ENCODE data around the gene TUT1. TPM values are rescaled to one million over a fixed set of nuclear protein-coding genes. Genes with fewer than 3 reads are reported as not detected.
A peak's percentile ranks its signal among the peaks of the same experiment; 100 is the strongest.

The TUT1 gene
- total RNA-seq, 1 experiment from 2014 or later, result 20.7 TPM

DNA sequence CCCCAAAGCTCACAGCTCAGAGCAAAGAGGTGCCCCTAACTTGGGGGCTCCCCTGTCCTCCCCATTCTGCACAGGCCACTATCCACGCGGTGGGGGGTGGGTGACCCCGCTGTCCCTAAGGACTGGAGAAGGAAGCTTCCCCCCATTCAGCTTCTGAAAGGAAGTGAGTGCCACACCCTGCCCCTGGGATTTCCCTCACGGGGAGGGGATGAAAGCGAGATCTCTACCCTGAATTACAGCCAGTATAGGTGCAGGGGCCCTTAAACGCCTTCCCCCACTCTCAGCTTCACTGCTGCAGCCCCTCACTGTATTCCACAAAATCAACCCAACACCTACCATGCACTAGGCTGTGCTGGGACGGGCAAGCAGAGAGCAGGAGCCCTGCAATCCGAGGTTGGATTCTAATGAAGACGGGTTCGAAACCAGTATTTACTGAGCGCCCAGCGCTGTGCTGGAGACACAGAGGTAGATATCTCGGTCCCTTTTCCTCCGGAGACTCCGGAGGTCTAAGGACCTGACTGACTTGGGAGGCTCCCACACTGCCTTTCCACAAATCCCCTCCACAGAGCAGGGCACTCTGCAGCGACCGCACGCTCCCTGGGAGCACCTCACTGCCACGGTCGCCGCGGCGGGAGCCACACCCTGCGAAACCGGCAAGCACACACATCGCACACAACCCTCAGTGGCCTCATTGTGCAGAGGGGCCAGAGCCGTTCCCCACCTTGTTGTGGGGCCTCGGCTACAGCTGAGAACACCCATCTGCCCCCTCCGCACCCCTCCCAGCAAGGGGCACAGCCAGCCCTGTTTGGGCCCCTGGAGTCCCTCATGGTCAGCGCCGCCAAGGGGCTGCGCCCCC is 46.5 kb downstream of the TUT1 start:
- peaks cover 2% of the 10 kb centered on the region for H4K20me1 ChIP-seq (ENCODE audit: control insufficient read depth, insufficient read depth, insufficient read length)
- H2BK12ac ChIP-seq (ENCODE audit: insufficient read length, low read depth, low read length), result no peak overlapping the region
- H2AFZ ChIP-seq (ENCODE audit: low read length), result no peak overlapping the region
- H2BK120ac ChIP-seq (ENCODE audit: low read depth, low read length, poor library complexity, severe bottlenecking), result no peak overlapping the region
- H4K5ac ChIP-seq (ENCODE audit: insufficient read length, low read depth, low read length), result no peak overlapping the region
- H2BK15ac ChIP-seq (ENCODE audit: low read depth, low read length), result no peak overlapping the region
- no peaks in the 10 kb centered on the region for H3K9me3 ChIP-seq (ENCODE audit: control insufficient read depth, low read depth, low read length)
- Mint-ChIP-seq H3K4me3 (peak overlapping the region; percentile 81 to 92), H3K27ac (peak overlapping the region in 1 of 3 experiments; percentile 49; a peak in 1 of 7 replicates), H3K4me1 (peaks cover 35 to 59% of the 10 kb centered on the region in 2 experiments), H3K36me3 (ENCODE audit: insufficient read depth in 1 of 3, low read depth in 3 of 3) (no peaks in the 10 kb centered on the region; a peak in 1 of 7 replicates), H3K9me3 (no peaks in the 10 kb centered on the region; a peak in 2 of 5 replicates), H3K27me3 (ENCODE audit: low read depth) (peaks cover 80% of the 10 kb centered on the region)
- no peak for DNase-seq
- no CpG with 5 or more reads among the region's 32 CpGs for WGBS (ENCODE audit: extremely low coverage, insufficient read length, low lambda C conversion rate)
- peak overlapping the region; percentile 66 for H3K4me2 ChIP-seq (ENCODE audit: insufficient read depth, insufficient read length, low read length)
- H3K4me1 ChIP-seq (ENCODE audit: insufficient read depth, low read length), result no peaks in the 10 kb centered on the region; the same call in 1 of the 2 replicates
- no peak overlapping the region for H4K8ac ChIP-seq (replicated peaks; ENCODE audit: insufficient read length, low read depth, low read length)
- no peak overlapping the region for H3K56ac ChIP-seq (ENCODE audit: insufficient read length, low read depth, low read length)
- H3K79me2 ChIP-seq (ENCODE audit: insufficient read depth, low read length), result no peaks in the 10 kb centered on the region
- TF ChIP-seq, protein P1, sequence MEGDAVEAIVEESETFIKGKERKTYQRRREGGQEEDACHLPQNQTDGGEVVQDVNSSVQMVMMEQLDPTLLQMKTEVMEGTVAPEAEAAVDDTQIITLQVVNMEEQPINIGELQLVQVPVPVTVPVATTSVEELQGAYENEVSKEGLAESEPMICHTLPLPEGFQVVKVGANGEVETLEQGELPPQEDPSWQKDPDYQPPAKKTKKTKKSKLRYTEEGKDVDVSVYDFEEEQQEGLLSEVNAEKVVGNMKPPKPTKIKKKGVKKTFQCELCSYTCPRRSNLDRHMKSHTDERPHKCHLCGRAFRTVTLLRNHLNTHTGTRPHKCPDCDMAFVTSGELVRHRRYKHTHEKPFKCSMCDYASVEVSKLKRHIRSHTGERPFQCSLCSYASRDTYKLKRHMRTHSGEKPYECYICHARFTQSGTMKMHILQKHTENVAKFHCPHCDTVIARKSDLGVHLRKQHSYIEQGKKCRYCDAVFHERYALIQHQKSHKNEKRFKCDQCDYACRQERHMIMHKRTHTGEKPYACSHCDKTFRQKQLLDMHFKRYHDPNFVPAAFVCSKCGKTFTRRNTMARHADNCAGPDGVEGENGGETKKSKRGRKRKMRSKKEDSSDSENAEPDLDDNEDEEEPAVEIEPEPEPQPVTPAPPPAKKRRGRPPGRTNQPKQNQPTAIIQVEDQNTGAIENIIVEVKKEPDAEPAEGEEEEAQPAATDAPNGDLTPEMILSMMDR (conservative IDR thresholded peaks at IDR 0.05), result no peak
- H3K79me1 ChIP-seq (ENCODE audit: insufficient read depth, low read depth, low read length, poor library complexity, severe bottlenecking), result no peaks in the 10 kb centered on the region
- H3K23me2 ChIP-seq (ENCODE audit: insufficient read length, low read depth, low read length, poor library complexity, severe bottlenecking), result peaks cover 26% of the 10 kb centered on the region
- no peak overlapping the region for H4K91ac ChIP-seq (ENCODE audit: insufficient read length, low read depth, low read length)
- H3K27me3 ChIP-seq (ENCODE audit: insufficient read depth, low read length), result peaks cover 53% of the 10 kb centered on the region
- H2BK20ac ChIP-seq (ENCODE audit: low read depth, low read length, poor library complexity, severe bottlenecking), result no peak overlapping the region
- no peak overlapping the region for H3K23ac ChIP-seq (ENCODE audit: insufficient read length, low read depth, low read length)
- H3K4ac ChIP-seq (ENCODE audit: low read depth, low read length), result no peak overlapping the region
- H2AK5ac ChIP-seq (ENCODE audit: insufficient read length, low read length), result no peak overlapping the region
- H2BK5ac ChIP-seq (ENCODE audit: insufficient read length, low read length), result no peak overlapping the region
- H3K27ac ChIP-seq (ENCODE audit: insufficient read length, low read depth, low read length), result no peak overlapping the region
- peak overlapping the region; percentile 33; the same call in 1 of the 2 replicates for H3K14ac ChIP-seq (ENCODE audit: insufficient read depth, low read length)
- peak overlapping the region; percentile 24 for H3K18ac ChIP-seq (ENCODE audit: insufficient read length, low read depth, low read length)
- H3T11ph ChIP-seq (ENCODE audit: low read length), result no peak overlapping the region
- no peak overlapping the region for H3K9ac ChIP-seq (ENCODE audit: extremely low read depth, insufficient read length, low read length)

Measured in H9 (cell line).